ENCODE results near the gene TSKU. TPM values are rescaled to one million over a fixed set of nuclear protein-coding genes. Genes with fewer than 3 reads are reported as not detected.
A peak's percentile ranks its signal among the peaks of the same experiment; 100 is the strongest.

Gene TSKU
- total RNA-seq, 1 donor from 2014 or later: 7.1 TPM

DNA sequence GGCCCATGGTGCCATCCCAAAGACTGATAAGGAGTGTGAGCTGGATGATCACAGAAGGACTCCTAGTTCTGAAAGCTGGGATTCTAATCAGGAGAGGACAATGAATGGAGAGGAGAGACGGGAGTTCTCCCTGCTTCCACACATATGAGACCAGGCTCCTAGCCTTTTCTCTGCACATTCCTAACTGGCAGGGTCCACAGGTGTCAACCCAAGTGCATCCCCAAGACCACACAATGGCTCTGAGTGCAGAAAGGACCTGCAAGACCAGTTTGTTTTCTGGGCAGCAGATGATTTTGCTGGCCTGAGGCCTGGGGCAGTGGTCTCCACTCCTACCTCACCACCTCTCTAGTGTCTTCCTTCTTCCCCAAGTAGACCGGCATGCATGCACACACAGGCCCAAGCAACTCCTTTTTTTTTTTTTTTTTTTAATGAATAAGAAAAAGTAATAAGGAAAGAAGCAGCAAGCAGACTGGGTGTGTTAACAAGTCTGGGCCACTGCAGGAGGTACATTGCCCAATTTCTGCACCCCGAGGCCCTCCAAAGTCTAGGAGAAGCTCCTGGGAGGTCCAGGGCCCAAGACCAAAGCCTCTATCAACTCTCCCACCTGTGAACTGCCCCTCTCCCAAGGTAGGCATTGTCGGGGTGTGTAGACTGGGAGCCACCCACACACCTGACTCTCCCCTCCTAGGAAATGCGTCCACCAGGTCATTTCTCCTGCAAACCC, 1.2 kb upstream of the TSKU start:
- Mint-ChIP-seq H3K36me3 (peaks cover 26% of the 10 kb centered on the region), H3K4me3 (peak overlapping the region; percentile 93), H3K27ac (no peak overlapping the region), H3K4me1 (peaks cover 46% of the 10 kb centered on the region), H3K9me3 (peaks cover 16% of the 10 kb centered on the region), H3K27me3 (ENCODE audit: insufficient read depth, low read depth) (peaks cover 9% of the 10 kb centered on the region)
- Histone ChIP-seq H3K9ac (peak overlapping the region; percentile 33), H3K36me3 (no peaks in the 10 kb centered on the region), H3K4me3 (peak overlapping the region; percentile 80), H4K20me1 (ENCODE audit: low read depth) (peaks cover 30% of the 10 kb centered on the region), H2AFZ (replicated peaks) (no peak overlapping the region), H3K9me3 (ENCODE audit: low read depth) (peaks cover 6% of the 10 kb centered on the region), H3F3A (ENCODE audit: low read depth) (peaks cover 27% of the 10 kb centered on the region), H3K27ac (no peak overlapping the region), H3K27me3 (no peaks in the 10 kb centered on the region), H3K4me1 (peaks cover 35% of the 10 kb centered on the region), H3K79me2 (ENCODE audit: low read depth) (peaks cover 31% of the 10 kb centered on the region), H3K4me2 (peak overlapping the region; percentile 95)
- TF ChIP-seq EZH2phosphoT487 (IDR thresholded peaks at IDR 0.05): no peak
- TF ChIP-seq, protein P1, sequence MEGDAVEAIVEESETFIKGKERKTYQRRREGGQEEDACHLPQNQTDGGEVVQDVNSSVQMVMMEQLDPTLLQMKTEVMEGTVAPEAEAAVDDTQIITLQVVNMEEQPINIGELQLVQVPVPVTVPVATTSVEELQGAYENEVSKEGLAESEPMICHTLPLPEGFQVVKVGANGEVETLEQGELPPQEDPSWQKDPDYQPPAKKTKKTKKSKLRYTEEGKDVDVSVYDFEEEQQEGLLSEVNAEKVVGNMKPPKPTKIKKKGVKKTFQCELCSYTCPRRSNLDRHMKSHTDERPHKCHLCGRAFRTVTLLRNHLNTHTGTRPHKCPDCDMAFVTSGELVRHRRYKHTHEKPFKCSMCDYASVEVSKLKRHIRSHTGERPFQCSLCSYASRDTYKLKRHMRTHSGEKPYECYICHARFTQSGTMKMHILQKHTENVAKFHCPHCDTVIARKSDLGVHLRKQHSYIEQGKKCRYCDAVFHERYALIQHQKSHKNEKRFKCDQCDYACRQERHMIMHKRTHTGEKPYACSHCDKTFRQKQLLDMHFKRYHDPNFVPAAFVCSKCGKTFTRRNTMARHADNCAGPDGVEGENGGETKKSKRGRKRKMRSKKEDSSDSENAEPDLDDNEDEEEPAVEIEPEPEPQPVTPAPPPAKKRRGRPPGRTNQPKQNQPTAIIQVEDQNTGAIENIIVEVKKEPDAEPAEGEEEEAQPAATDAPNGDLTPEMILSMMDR (IDR thresholded peaks at IDR 0.05): no peak
- TF ChIP-seq EZH2 (IDR thresholded peaks at IDR 0.05): no peak
- no peak for DNase-seq (ENCODE audit: low spot score)

DNA sequence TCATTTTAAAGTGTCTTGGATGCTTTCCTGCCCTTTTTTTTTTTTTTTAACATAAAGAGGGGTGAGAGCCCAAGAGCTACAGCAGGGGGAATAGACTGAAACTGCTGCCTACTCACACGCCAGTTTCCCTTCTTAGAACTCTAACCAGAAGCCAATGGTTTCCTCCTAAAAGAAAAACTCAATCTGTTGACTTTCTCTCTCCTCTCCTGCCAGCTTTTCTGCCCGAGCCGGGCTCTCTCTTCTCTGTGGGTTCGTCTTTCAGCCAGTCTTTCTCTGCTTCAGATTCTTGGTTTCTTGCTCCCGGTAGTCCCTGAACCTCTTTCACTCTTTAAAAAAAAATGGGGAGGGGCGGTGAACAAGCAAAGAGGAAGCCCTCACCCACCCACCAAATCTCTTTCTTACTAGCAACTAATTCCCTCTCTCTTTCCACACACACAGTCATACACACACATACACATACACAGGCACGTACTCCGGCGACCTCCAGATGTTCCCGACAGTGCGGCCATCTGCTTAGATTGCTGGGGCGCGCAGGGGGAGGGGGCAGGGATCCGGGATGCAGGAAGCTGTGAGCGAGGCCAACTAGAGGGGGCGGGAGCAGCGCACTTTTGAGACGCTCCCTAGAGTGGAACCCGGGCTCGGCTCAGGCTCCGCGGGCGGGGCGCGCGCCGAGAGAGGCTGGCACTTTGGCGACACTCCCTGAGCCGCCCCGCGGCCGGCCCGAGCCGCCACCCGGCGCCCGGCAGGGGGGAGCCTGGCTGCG, 444 bp upstream of the TSKU start:
- H3K27me3 Mint-ChIP-seq (ENCODE audit: insufficient read depth, low read depth): peaks cover 9% of the 10 kb centered on the region
- peaks cover 10% of the 10 kb centered on the region for H3K9me3 Mint-ChIP-seq
- Histone ChIP-seq H3K79me2 (ENCODE audit: low read depth) (peaks cover 38% of the 10 kb centered on the region), H3F3A (ENCODE audit: low read depth) (peaks cover 27% of the 10 kb centered on the region), H3K4me3 (peak overlapping the region; percentile 80), H3K9ac (peak overlapping the region; percentile 33), H3K36me3 (no peaks in the 10 kb centered on the region), H3K27ac (peak overlapping the region; percentile 94), H3K4me1 (peaks cover 35% of the 10 kb centered on the region), H3K9me3 (ENCODE audit: low read depth) (no peaks in the 10 kb centered on the region), H3K4me2 (peak overlapping the region; percentile 95), H3K27me3 (no peaks in the 10 kb centered on the region), H4K20me1 (ENCODE audit: low read depth) (peaks cover 37% of the 10 kb centered on the region), H2AFZ (replicated peaks) (peak overlapping the region; percentile 70)
- peak; percentile 98 for DNase-seq (ENCODE audit: low spot score)
- peak overlapping the region; percentile 92 for H3K27ac Mint-ChIP-seq
- peaks cover 29% of the 10 kb centered on the region for H3K36me3 Mint-ChIP-seq
- peaks cover 53% of the 10 kb centered on the region for H3K4me1 Mint-ChIP-seq
- TF ChIP-seq, protein P1 (IDR thresholded peaks at IDR 0.05): no peak
- no peak for TF ChIP-seq EZH2phosphoT487 (IDR thresholded peaks at IDR 0.05)
- no peak for TF ChIP-seq EZH2 (IDR thresholded peaks at IDR 0.05)
- H3K4me3 Mint-ChIP-seq: peak overlapping the region; percentile 93

DNA sequence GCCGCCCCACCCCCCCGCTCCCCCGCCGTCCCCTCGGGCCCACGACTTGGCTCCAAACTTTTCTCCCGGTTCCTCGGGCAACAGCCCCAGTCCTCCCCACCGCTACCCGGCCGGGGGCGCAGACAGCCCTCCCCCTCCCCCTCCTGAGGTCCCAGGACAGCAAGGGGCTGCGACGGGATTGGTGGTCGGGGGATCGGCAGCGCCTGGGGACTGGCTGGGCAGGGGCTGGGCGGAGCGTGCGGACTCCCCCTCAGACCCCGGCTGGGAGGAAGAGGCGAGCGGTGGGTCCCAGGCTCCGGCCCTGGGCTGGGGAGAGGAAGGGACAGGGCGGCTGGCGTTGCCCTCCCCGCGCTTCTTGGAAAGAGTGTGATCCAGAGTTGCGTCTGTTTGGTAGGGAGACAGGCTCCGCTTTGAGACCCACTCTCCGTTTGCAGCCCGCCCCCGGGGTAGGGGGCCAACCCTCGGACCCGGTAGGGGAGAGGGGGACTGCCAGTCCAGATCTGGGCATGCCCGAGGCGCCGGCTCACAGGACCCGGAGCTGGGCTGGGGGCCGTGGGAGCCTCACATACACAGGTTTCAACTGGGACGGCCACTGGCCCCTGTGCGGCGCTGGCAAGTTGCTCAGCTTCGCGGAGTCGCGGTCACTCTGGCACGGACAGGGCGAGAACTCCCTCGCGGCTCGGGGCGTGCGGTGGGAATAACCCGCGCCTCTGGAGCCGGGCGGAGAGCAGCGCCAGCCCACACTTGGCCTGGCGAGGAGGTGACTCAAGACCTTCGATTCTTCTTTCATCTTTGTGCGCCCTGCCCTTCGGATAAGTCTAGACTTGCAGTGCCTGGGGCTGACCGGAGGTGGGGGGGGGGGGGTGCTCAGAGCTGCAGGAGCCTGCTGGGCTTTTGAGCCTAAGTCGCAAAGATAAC, 999 bp downstream of the TSKU start:
- peaks cover 27% of the 10 kb centered on the region for H3F3A ChIP-seq (ENCODE audit: low read depth)
- peaks cover 52% of the 10 kb centered on the region for H4K20me1 ChIP-seq (ENCODE audit: low read depth)
- no peaks in the 10 kb centered on the region for H3K27me3 ChIP-seq
- H2AFZ ChIP-seq (replicated peaks): peak overlapping the region; percentile 38
- peaks cover 44% of the 10 kb centered on the region for H3K4me1 ChIP-seq
- TF ChIP-seq EZH2phosphoT487 (IDR thresholded peaks at IDR 0.05) (no peak), EZH2 (IDR thresholded peaks at IDR 0.05) (no peak)
- TF ChIP-seq, protein P1 (IDR thresholded peaks at IDR 0.05): no peak
- H3K9me3 Mint-ChIP-seq: peaks cover 2% of the 10 kb centered on the region
- H3K4me3 Mint-ChIP-seq: peak overlapping the region; percentile 85
- no peaks in the 10 kb centered on the region for H3K36me3 ChIP-seq
- peak; percentile 96 for DNase-seq (ENCODE audit: low spot score)
- H3K4me3 ChIP-seq: peak overlapping the region; percentile 80
- H3K9ac ChIP-seq: peak overlapping the region; percentile 65
- peak overlapping the region; percentile 79 for H3K4me2 ChIP-seq
- H3K79me2 ChIP-seq (ENCODE audit: low read depth): peaks cover 53% of the 10 kb centered on the region
- H3K4me1 Mint-ChIP-seq: peaks cover 53% of the 10 kb centered on the region
- peaks cover 8% of the 10 kb centered on the region for H3K27me3 Mint-ChIP-seq (ENCODE audit: insufficient read depth, low read depth)
- H3K9me3 ChIP-seq (ENCODE audit: low read depth): no peaks in the 10 kb centered on the region
- peaks cover 23% of the 10 kb centered on the region for H3K36me3 Mint-ChIP-seq
- peak overlapping the region; percentile 94 for H3K27ac ChIP-seq
- no peak overlapping the region for H3K27ac Mint-ChIP-seq
